Mucosa of stomach (tissue), 1 donor: Measurements from ENCODE around the gene MAST4.
"Not testable (repeated sequence)": the region's sequence is repeated elsewhere in the genome, so short reads cannot be mapped to it uniquely, and the experiment has no call there.

Experiments
- H3K27me3 ChIP-seq: one replicate; pipeline ENCODE4 v1.7.0; 2013; ENCODE audit warnings: mild to moderate bottlenecking, low read length; ENCODE audit not compliant: control insufficient read depth, insufficient read depth
- H3K36me3 ChIP-seq: one replicate; pipeline ENCODE4 v1.7.0; 2013; ENCODE audit warnings: low read length; ENCODE audit not compliant: control insufficient read depth, insufficient read depth
- H3K4me1 ChIP-seq: one replicate; pipeline ENCODE4 v1.7.0; 2013; ENCODE audit warnings: mild to moderate bottlenecking, low read length; ENCODE audit not compliant: control insufficient read depth, insufficient read depth
- H3K4me3 ChIP-seq: one replicate; pipeline ENCODE4 v1.7.0; 2013; ENCODE audit warnings: low read length
- H3K9ac ChIP-seq: one replicate; pipeline ENCODE4 v1.7.0; 2013; ENCODE audit warnings: mild to moderate bottlenecking, low read length, moderate library complexity
- H3K9me3 ChIP-seq: one replicate; pipeline ENCODE4 v1.7.0; 2013; ENCODE audit warnings: mild to moderate bottlenecking, low read length, moderate library complexity; ENCODE audit not compliant: control insufficient read depth
- donor health status: Pancreatic carcinoma.

Gene MAST4

DNA sequence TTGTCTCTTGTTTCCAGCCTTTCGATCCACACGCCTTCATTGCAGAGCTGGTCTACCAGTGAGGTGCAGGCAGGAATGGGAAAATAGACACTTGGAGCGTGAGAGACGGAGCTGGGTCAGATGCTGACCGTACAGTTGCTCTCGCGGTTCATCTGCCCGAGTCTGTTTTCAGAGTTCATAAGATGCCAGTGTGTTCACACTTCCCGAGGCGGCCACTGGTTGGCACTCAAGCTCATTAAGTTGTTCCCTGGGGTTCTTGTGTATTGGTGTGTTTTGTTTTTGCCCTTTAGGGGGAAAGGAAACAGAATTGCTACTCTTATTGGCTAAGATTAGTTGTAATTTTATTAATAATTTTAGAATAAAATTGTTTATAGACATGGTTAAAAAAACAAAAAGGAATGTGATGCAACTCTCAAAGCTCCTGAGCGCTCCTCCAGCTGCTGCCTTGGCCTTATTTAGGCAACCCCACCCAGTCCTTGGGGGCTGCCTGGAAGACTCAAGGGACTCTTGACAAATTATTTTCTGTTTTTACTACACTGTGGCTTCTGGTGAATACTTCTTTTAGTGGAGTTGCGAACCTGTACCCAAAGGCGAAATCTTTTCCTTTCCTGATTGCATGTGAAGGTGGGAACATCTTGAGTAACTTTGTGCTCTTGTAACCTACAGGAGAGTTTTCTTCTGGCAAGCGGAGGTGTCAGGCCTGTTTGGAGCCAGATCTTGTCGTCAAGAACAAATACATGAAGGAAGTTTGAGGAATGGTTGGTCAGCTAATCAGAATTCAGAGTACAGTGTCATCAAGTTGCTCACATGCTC, 146.1 kb downstream of the MAST4 start:
- Histone ChIP-seq H3K4me1 (no peaks in the 10 kb centered on the region), H3K9me3 (no peaks in the 10 kb centered on the region), H3K9ac (no peak overlapping the region), H3K27me3 (no peaks in the 10 kb centered on the region), H3K36me3 (no peaks in the 10 kb centered on the region), H3K4me3 (no peak overlapping the region)

DNA sequence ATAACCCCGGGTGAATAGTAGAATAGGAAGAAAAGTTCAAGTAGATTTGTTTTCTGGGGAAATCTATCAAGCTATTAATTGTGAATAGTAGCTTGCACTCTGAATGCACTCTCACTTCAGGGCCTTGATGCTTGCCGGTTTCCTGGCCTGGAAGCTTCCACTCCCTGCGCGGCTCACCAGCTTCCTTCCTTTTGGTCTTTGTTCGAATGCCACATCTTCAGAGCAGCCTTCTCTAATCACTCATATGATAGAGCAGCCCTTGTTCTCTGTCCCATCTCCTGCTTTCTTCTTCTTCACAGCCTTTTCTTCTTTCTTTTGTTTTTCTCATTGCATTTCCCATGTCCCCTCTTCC, 146.7 kb downstream of the MAST4 start:
- no peak overlapping the region for H3K9ac ChIP-seq
- H3K9me3 ChIP-seq: no peaks in the 10 kb centered on the region

DNA sequence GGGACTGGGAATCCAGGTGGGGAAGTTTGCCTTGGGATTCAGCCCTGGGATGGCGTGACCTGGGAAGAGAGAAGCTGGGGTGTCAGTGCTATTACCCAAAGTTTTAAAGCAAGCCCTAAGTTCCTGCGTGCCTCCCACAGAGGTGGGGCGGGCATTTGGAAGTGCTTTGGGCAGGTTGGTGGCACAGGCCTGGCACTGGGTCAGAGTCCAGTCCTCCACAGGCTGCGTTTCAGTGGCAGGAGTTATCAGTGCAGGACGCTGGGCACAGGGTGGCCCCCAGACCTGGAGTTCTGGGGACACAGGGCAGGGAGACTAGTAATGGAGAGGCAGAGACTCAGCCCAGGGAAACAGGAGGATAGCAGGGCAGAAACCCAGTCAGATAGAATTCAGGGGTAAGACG, 147.2 kb downstream of the MAST4 start:
- Histone ChIP-seq H3K9ac (no peak overlapping the region), H3K9me3 (no peaks in the 10 kb centered on the region), H3K4me3 (no peak overlapping the region), H3K36me3 (no peaks in the 10 kb centered on the region), H3K4me1 (no peaks in the 10 kb centered on the region), H3K27me3 (no peaks in the 10 kb centered on the region)

More for the DNA sequence above, 146.7 kb downstream of the MAST4 start:
- no peaks in the 10 kb centered on the region for H3K27me3 ChIP-seq
- no peaks in the 10 kb centered on the region for H3K4me1 ChIP-seq
- no peak overlapping the region for H3K4me3 ChIP-seq
- no peaks in the 10 kb centered on the region for H3K36me3 ChIP-seq

DNA sequence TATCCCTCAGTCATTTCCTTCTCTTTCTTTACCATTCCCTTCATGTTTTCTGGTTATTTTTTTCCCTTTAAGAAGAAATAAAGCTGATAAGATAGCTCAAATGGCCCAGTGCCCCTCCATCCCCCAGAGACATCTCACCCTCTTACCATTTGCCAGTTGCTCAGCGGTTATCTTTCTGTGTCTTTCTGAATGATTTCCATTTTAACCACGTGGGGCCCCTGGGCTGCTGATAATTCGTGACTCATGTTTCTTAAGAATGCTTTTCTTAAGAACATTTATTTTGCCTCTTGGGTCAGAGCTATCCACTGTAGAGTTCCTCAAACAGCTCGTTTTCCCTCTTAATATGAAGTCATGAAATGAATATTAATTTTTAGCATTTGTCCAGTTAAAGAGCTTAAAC, 147.8 kb downstream of the MAST4 start:
- no peaks in the 10 kb centered on the region for H3K9me3 ChIP-seq
- H3K36me3 ChIP-seq: no peaks in the 10 kb centered on the region
- H3K27me3 ChIP-seq: no peaks in the 10 kb centered on the region
- no peak overlapping the region for H3K4me3 ChIP-seq
- no peak overlapping the region for H3K9ac ChIP-seq
- no peaks in the 10 kb centered on the region for H3K4me1 ChIP-seq

DNA sequence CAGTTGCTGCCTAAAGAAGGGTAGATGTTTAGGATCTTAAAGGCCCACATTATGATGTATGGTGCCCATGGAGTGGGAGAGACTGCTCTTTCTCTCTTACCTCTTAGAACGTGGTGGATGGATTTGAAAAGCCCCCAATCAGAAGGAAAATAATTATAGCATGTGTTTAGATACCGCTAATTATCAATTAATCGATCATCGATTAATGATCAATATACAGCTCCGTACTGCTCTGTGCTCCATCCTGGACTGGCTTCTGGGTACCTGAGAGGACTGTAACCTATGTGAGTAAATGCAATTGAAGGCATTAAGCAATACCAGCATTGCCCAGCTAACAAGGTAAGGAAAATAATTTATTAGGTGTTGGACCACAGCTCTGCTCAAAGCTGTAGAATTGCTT, 149.1 kb downstream of the MAST4 start:
- Histone ChIP-seq H3K36me3 (no peaks in the 10 kb centered on the region), H3K9ac (no peak overlapping the region), H3K9me3 (no peaks in the 10 kb centered on the region), H3K27me3 (no peaks in the 10 kb centered on the region), H3K4me3 (no peak overlapping the region), H3K4me1 (no peaks in the 10 kb centered on the region)

DNA sequence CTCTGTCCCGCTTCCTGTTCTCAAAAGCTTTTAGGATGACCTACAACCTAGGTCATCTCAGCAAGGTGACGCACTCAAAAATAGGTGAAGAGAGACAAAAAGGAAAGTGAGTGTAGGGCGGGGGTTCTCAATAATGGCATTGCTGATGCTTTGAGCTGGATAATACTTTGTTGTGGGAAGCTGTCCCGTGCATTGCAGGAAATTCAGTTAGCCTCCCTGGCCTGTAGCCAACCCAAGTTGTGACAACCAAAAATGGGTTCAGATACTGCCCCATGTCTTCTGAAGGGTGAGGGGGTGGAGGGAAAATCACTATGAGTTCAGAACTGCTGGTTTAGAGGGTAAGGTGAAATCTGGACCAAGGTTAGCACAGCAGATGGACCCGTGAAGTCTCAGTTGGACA, 151.4 kb downstream of the MAST4 start:
- no peak overlapping the region for H3K4me3 ChIP-seq
- no peak overlapping the region for H3K9ac ChIP-seq
- no peaks in the 10 kb centered on the region for H3K4me1 ChIP-seq
- H3K9me3 ChIP-seq: no peaks in the 10 kb centered on the region
- H3K36me3 ChIP-seq: no peaks in the 10 kb centered on the region
- no peaks in the 10 kb centered on the region for H3K27me3 ChIP-seq

DNA sequence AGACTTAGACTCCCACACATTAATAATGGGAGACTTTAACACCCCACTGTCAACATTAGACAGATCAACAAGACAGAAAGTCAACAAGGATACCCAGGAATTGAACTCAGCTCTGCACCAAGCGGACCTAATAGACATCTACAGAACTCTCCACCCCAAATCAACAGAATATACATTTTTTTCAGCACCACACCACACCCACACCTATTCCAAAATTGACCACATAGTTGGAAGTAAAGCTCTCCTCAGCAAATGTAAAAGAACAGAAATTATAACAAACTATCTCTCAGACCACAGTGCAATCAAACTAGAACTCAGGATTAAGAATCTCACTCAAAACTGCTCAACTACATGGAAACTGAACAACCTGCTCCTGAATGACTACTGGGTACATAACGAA, 156.5 kb downstream of the MAST4 start:
- not testable (repeated sequence) for H3K9ac ChIP-seq, H3K36me3 ChIP-seq, H3K4me3 ChIP-seq, H3K27me3 ChIP-seq, H3K9me3 ChIP-seq, H3K4me1 ChIP-seq

DNA sequence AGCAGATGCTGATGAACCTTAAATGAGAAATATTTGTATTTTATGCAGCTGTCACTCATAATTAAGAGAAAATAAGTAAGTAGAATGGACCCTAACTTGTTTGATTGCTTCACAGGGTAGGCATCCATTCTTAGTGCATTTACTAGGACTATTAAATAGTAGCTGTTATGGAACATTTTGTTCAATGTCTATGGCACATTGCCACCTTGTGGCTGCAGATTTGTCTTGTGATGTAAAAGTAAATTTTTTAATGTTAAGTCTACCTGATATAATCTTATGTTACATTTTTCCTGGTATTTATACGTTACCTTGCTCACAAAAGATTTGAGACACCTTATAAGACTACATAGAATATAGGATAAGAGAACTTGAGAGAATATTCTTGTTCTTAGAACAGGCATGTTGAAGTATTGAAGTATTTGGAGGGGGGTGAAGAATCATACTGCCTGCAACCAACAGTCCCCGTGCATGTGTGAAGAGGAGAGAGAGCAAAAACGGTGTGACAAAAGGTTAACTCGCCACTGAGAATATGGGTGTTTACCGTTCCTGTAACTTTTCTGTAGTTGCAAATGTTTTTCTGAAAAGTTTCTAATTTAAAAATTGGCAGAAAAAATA, 161.1 kb downstream of the MAST4 start:
- Histone ChIP-seq H3K36me3 (no peaks in the 10 kb centered on the region), H3K9me3 (no peaks in the 10 kb centered on the region), H3K4me1 (no peaks in the 10 kb centered on the region), H3K4me3 (no peak overlapping the region), H3K9ac (no peak overlapping the region), H3K27me3 (no peaks in the 10 kb centered on the region)

DNA sequence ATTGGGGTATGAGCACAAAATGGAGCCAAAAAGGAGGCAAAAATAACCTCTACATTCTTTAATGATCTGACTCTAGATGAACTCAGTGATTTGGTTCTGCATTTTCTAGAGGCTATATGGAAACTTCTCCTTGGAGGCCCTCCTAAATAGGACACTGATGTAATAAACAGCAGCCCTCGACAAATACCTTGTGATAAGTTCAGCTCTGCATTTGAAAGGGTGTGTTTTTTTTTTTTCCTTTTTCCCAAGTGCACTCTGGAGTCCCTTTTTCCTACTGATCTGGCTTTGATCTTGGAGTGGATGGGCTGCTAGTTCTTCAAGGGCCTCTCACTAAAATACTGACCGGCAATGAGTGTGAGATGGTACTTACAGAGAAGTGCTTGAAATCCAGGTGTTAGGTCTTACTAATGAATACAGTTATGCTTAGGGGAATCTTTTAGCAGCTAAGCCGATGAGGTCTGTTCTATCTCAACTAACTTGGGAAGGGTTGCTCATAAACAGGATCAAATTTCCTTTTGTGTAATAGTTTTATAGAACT, 161.7 kb downstream of the MAST4 start:
- no peaks in the 10 kb centered on the region for H3K9me3 ChIP-seq
- no peak overlapping the region for H3K9ac ChIP-seq
- H3K4me3 ChIP-seq: no peak overlapping the region
- H3K36me3 ChIP-seq: no peaks in the 10 kb centered on the region
- H3K27me3 ChIP-seq: no peaks in the 10 kb centered on the region
- no peaks in the 10 kb centered on the region for H3K4me1 ChIP-seq

DNA sequence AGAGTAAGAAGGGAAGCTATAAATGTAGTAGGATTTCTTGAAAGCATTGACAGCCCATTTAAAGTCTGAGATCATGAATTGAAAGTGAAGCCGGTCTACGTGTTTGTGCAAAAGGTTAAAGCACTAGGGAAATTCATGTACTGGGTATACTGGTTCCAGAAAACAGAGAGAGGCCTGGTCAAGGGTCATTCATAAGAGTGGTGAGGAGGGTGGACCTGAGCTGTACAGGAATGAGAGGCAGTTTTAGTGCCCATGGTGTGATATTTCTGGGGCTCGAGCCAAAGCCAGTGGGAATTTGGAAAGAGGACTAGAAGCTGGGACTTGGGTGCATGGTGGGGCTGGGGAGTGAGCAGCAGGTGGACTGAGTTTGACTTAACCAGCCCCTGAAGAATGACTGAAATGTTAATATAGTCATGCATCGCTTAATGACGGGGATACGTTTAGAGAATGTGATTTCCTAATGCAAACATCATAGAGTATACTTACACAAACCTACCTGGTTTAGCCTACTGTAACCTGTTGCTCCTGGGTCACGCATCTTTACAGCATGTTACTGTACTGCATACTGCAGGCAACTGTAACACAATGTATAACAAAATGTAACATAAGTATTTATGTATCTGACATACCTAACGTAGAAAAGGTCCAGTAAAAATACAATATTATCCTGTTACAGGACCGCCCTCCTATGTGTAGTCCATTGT, 173.0 kb downstream of the MAST4 start:
- Histone ChIP-seq H3K4me1 (no peaks in the 10 kb centered on the region), H3K9me3 (no peaks in the 10 kb centered on the region)

DNA sequence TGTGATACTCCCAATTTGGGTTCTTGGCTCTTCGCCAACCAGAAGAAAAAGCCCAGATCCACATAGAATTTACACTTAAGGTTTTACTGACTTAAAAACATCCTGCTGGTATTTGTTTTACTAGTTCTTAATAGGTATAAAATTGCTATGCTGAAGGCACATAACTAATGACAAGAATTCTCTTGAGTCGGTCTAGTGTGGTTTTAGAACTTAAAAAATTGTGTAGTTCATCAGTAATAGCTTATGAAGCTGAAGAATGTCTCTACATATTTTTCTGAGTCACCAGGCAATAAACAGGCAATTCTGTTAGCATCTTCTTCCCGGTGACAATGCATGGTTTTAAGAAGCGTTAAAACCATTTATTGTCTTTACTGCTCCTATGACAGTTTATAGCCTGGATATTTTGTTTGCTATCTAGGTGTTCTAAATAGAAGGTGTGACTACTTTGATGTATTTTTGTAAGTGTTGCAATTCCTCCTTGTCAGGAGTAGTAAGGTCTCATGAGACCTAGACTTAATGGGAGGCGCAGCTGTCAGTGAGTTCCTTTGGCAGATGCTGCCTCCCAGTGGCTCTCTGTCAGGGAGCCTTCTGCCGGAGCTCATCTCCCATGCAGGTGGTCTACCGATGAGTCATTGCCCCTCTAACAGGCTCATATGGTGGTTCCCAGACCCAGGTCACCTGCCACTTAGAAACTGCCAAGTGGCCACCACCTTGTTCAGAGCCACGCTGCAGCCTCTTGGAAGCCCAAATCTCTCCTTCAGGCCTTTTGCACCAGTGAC, 173.8 kb downstream of the MAST4 start:
- no peaks in the 10 kb centered on the region for H3K27me3 ChIP-seq
- no peak overlapping the region for H3K9ac ChIP-seq
- no peaks in the 10 kb centered on the region for H3K9me3 ChIP-seq
- no peaks in the 10 kb centered on the region for H3K36me3 ChIP-seq
- no peak overlapping the region for H3K4me3 ChIP-seq
- no peaks in the 10 kb centered on the region for H3K4me1 ChIP-seq

More for the DNA sequence above, 173.0 kb downstream of the MAST4 start:
- no peaks in the 10 kb centered on the region for H3K27me3 ChIP-seq
- no peak overlapping the region for H3K4me3 ChIP-seq
- H3K36me3 ChIP-seq: no peaks in the 10 kb centered on the region
- no peak overlapping the region for H3K9ac ChIP-seq
